GM23248 (cell line): ENCODE results near the gene HDAC7. TPM values are rescaled to one million over a fixed set of nuclear protein-coding genes. Genes with fewer than 3 reads are reported as not detected.
A peak's percentile ranks its signal among the peaks of the same experiment; 100 is the strongest.

Experiments used
- DNase-seq: peaks from one replicate; pipeline ENCODE4 v3.0.0-alpha.2; 2015
- H2AFZ ChIP-seq: fragments of 200-600 bp; sonication (generic); 2 replicates; pipeline ENCODE4 v1.6.1; 2016; ENCODE audit warnings: antibody characterized with exemption
- H3F3A ChIP-seq: fragments of 200-600 bp; sonication (generic); 2 replicates; pipeline ENCODE4 v1.6.1; 2016; ENCODE audit warnings: mild to moderate bottlenecking, antibody characterized with exemption, mixed run types; ENCODE audit not compliant: insufficient read depth
- H3K27ac ChIP-seq: fragments of 200-600 bp; sonication (generic); 2 replicates; pipeline ENCODE4 v1.5.1; 2016; ENCODE audit warnings: mild to moderate bottlenecking
- H3K27me3 ChIP-seq: fragments of 200-600 bp; sonication (generic); replicated peaks from 2 replicates; pipeline ENCODE4 v1.6.1; 2016; ENCODE audit warnings: mild to moderate bottlenecking; ENCODE audit not compliant: insufficient read depth
- H3K36me3 ChIP-seq: fragments of 200-600 bp; sonication (generic); 2 replicates; pipeline ENCODE4 v1.6.1; 2016; ENCODE audit warnings: low read depth, mild to moderate bottlenecking
- H3K4me1 ChIP-seq: fragments of 200-600 bp; sonication (generic); 2 replicates; pipeline ENCODE4 v1.6.1; 2016; ENCODE audit warnings: mild to moderate bottlenecking; ENCODE audit not compliant: insufficient read depth
- H3K4me2 ChIP-seq: fragments of 200-600 bp; sonication (generic); one replicate; pipeline ENCODE4 v1.6.1; 2016; ENCODE audit warnings: mild to moderate bottlenecking; ENCODE audit not compliant: unreplicated experiment
- H3K4me3 ChIP-seq: fragments of 200-600 bp; sonication (generic); 2 replicates; pipeline ENCODE4 v1.5.1; 2016; ENCODE audit warnings: mild to moderate bottlenecking
- H3K79me2 ChIP-seq: fragments of 200-600 bp; sonication (generic); 2 replicates; pipeline ENCODE4 v1.6.1; 2016; ENCODE audit warnings: mild to moderate bottlenecking; ENCODE audit not compliant: insufficient read depth
- H3K9ac ChIP-seq: fragments of 200-600 bp; sonication (generic); 2 replicates; pipeline ENCODE4 v1.6.1; 2016; ENCODE audit warnings: mild to moderate bottlenecking
- H3K9me2 ChIP-seq: fragments of 200-600 bp; sonication (generic); 2 replicates; pipeline ENCODE4 v1.6.1; 2016; ENCODE audit warnings: mixed run types, mild to moderate bottlenecking, moderate library complexity; ENCODE audit not compliant: insufficient read depth
- H3K9me3 ChIP-seq: fragments of 200-600 bp; sonication (generic); one replicate; pipeline ENCODE4 v1.6.1; 2017; ENCODE audit warnings: low read depth
- H4K20me1 ChIP-seq: fragments of 200-600 bp; sonication (generic); 2 replicates; pipeline ENCODE4 v1.6.0; 2016; ENCODE audit not compliant: insufficient read depth
- EZH2 ChIP-seq: fragments of 200-600 bp; sonication (generic); IDR thresholded peaks from 2 replicates; pipeline ENCODE4 v1.6.1; 2018; ENCODE audit warnings: antibody characterized with exemption, mild to moderate bottlenecking; ENCODE audit not compliant: insufficient read depth, poor library complexity, severe bottlenecking
- EZH2phosphoT487 ChIP-seq: fragments of 200-600 bp; sonication (generic); IDR thresholded peaks from 2 replicates; pipeline ENCODE4 v1.6.1; 2018; ENCODE audit warnings: antibody characterized with exemption, moderate library complexity, mild to moderate bottlenecking, low read depth; ENCODE audit not compliant: insufficient read depth
- WGBS, 2 experiments: methylation state at CpG; one replicate each; pipeline ENCODE4 v1.1.6; 2015 to 2017; ENCODE audit warnings: low lambda C conversion rate in 2 of 2, low coverage in 1 of 2; ENCODE audit errors: missing lambda C conversion rate in 2 of 2; 5-methylcytosine and 5-hydroxymethylcytosine counted together
- in situ Hi-C: fragments of 300-500 bp; cut with MboI; formaldehyde crosslinking; loops from 2 replicates; pipeline ENCODE4 v1.15.0; 2020
- polyA plus RNA-seq: library from polyadenylated mRNA; unstranded; fragments of >200 nt; fragmentation: Nextera tagmentation; extraction: Ambion mirVana; gene quantifications from 2 replicates; pipeline ENCODE4 v1.2.1, GENCODE V29; 2016
- total RNA-seq: library from RNA; depleted of rRNA; stranded (reverse); fragments of >200 nt; shearing (Covaris generic); gene quantifications from 2 replicates; pipeline ENCODE4 v1.2.3, GENCODE V29; 2014

Gene HDAC7
- total and polyA plus RNA-seq, 2 experiments from 2014 or later, result 46.2 to 62.9 TPM

GRCh38 chr12:47758834-47759690 is 60.6 kb downstream of the HDAC7 start, which contains the start of gene RAPGEF3:
Gene RAPGEF3 (minus strand): TSS chr12:47758880. CDS start chr12:47758556, 324 bp downstream.
- Histone ChIP-seq H3K36me3 (no peaks in the 10 kb centered on the region), H3K9me3 (no peaks in the 10 kb centered on the region), H3F3A (0 out of 2 replicates have a peak, but pooled peaks cover under 1% of the 10 kb centered on the region), H3K4me3 (peak within 1 kb of the TSS; percentile 78), H2AFZ (peak within 1 kb of the TSS; percentile 91), H4K20me1 (no peaks in the 10 kb centered on the region), H3K79me2 (no peaks in the 10 kb centered on the region), H3K27me3 (no peaks in the 10 kb centered on the region), H3K9ac (peak within 1 kb of the TSS; percentile 83), H3K27ac (peak within 1 kb of the TSS; percentile 29), H3K4me2 (peak within 1 kb of the TSS; percentile 74), H3K9me2 (no peaks in the 10 kb centered on the region), H3K4me1 (peaks cover 10% of the 10 kb centered on the region)
- in situ Hi-C loops, result no loop called here
- 1 to 2% methylated on average over 31 to 45 of the region's 57 CpGs for WGBS, 2 experiments
- TF ChIP-seq EZH2phosphoT487 (no peak), EZH2 (no peak)
- peak; percentile 95 for DNase-seq

- Histone ChIP-seq H3K9ac (peak overlapping the region; percentile 83), H3F3A (0 out of 2 replicates have a peak, but pooled peaks cover 6% of the 10 kb centered on the region), H3K36me3 (no peaks in the 10 kb centered on the region), H3K9me2 (no peaks in the 10 kb centered on the region), H2AFZ (peak overlapping the region; percentile 91), H3K4me2 (peak overlapping the region; percentile 74), H3K4me1 (peaks cover 16% of the 10 kb centered on the region), H3K79me2 (no peaks in the 10 kb centered on the region), H4K20me1 (no peaks in the 10 kb centered on the region), H3K4me3 (peak overlapping the region; percentile 78), H3K9me3 (no peaks in the 10 kb centered on the region), H3K27me3 (no peaks in the 10 kb centered on the region), H3K27ac (no peak overlapping the region)
- no peak for DNase-seq
- in situ Hi-C loops, result no loop called here
- WGBS, 2 experiments, result 17 to 28% methylated on average over 5 to 10 of the region's 10 CpGs
- TF ChIP-seq EZH2, result no peak
- no peak for TF ChIP-seq EZH2phosphoT487
Measured at GRCh38 chr12:47758584-47758833, 61.2 kb downstream of the HDAC7 start.

DNA sequence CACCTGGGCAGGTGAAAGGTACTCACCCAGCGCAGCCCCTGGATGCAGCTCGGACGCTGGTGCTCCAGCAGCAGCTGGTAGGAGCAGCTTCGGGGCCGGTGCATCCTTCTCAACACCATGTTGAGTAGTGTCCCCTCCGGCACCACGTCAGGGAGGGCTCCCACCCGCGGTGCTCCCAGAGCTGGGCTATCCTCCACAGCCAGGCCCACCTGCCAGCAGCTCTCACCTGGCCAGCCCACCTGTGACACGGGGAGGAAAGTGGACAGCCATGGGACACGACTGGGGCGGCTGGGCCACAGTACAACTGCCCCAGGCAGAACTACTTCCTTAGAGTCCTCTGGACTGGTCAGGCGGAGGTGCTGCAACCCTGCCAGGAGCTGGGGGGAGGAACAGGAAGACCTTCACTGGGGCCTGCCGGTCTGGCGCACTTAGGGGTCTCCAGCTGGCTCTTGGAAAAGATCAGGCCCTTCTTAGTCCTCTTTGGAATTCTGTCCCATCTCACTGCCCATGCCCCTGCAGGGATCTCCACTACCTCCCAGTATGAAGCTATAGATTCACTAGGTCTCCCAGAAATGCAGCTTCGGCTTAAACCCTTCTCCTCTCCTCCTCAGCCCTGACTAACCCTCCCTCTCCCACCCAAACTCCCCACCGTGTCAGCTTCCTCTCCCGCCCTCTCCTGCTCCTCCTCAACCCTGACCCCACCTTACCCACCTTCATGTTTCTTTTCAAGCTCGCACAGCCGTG is 61.7 kb downstream of the HDAC7 start:
- Histone ChIP-seq H3K4me2 (peak overlapping the region; percentile 74), H3K9me2 (no peaks in the 10 kb centered on the region), H3K9ac (peak overlapping the region; percentile 83), H3K36me3 (no peaks in the 10 kb centered on the region), H2AFZ (peak overlapping the region; percentile 91; the same call in 1 of the 2 replicates), H3K4me1 (peaks cover 21% of the 10 kb centered on the region), H3K79me2 (no peaks in the 10 kb centered on the region), H3K9me3 (no peaks in the 10 kb centered on the region), H3K4me3 (peak overlapping the region; percentile 78), H3K27ac (no peak overlapping the region), H3K27me3 (no peaks in the 10 kb centered on the region), H4K20me1 (no peaks in the 10 kb centered on the region), H3F3A (peaks cover 11% of the 10 kb centered on the region; the same call in 1 of the 2 replicates)
- no peak for DNase-seq
- in situ Hi-C loops, result no loop called here
- TF ChIP-seq EZH2, result no peak
- WGBS, 2 experiments, result 70 to 71% methylated on average over 17 to 20 of the region's 20 CpGs

GRCh38 chr12:47757364-47757839 is 62.3 kb downstream of the HDAC7 start:
- peaks cover 27% of the 10 kb centered on the region for H3K4me1 ChIP-seq

More at GRCh38 chr12:47757364-47757839, 62.3 kb downstream of the HDAC7 start:
- H2AFZ ChIP-seq, result no peak overlapping the region
- H3K9ac ChIP-seq, result no peak overlapping the region
- H3F3A ChIP-seq, result peaks cover 15% of the 10 kb centered on the region
- H3K4me3 ChIP-seq, result no peak overlapping the region
- H4K20me1 ChIP-seq, result no peaks in the 10 kb centered on the region
- H3K36me3 ChIP-seq, result no peaks in the 10 kb centered on the region
- H3K9me3 ChIP-seq, result no peaks in the 10 kb centered on the region
- no peaks in the 10 kb centered on the region for H3K9me2 ChIP-seq
- DNase-seq, result no peak
- no peaks in the 10 kb centered on the region for H3K79me2 ChIP-seq
- no peak for TF ChIP-seq EZH2phosphoT487
- TF ChIP-seq EZH2, result no peak
- no peak overlapping the region for H3K27ac ChIP-seq
- 90 to 91% methylated on average over 6 to 7 of the region's 7 CpGs for WGBS, 2 experiments
- in situ Hi-C loops, result no loop called here
- no peaks in the 10 kb centered on the region for H3K27me3 ChIP-seq
- no peak overlapping the region for H3K4me2 ChIP-seq
